HG03342 (cell line): ENCODE data around the gene FASN.

Source experiments
- ATAC-seq: cut with Tn5 transposase; IDR thresholded peaks from one replicate; pipeline ENCODE4 v1.9.1; 2021; ENCODE audit warnings: mild to moderate bottlenecking, moderate library complexity; ENCODE audit not compliant: unreplicated experiment

The FASN gene

GRCh38 chr17:82030470-82031302 is 67.3 kb downstream of the FASN start:
- ATAC-seq = peak; percentile 51

DNA sequence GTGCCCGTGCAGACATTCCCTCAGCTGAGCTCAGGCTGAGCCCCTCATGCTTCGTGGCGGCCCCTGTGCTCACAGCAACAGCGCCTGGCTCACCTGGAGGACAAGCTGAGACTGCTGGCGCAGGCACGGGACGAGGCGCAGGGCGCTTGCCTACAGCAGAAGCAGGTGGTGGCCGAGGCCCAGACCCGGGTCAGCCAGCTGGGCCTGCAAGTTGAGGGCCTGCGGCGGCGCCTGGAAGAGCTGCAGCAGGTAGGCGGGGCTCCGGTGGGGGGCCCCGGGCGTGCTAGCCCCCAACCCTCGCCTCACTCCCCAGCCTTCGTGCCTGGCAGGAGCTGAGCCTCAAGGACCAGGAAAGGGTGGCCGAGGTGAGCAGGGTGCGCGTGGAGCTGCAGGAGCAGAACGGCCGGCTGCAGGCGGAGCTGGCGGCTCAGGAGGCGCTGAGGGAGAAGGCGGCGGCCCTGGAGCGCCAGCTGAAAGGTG is 68.0 kb downstream of the FASN start:
- ATAC-seq = no peak

- ATAC-seq = no peak
These were observed 68.6 kb downstream of the FASN start for GRCh38 chr17:82029391-82029790.

DNA sequence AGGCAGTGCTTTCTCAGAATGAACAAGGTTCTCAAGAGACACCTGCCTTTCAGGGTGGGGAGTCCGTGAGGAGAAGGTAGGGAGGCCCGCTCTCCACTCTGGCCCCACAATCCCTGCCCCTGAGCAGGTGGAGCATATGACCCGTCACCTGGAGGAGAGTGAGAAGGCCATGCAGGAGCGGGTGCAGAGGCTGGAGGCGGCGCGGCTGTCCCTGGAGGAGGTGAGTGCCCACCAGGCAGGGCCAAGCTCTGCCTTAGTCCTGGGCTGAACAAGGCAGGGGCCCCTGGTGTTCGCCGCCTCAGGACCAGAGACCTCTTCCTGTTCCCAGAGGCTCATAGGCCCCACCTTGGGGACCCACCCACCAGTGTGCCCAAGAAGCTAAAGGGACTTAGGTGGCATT is 69.1 kb downstream of the FASN start:
- ATAC-seq = no peak
